Raji (cell line): Measurements from ENCODE around the gene IRAG1.

ENCODE experiments used
- POLR2A ChIP-seq: IDR thresholded peaks from 2 replicates; pipeline ENCODE4 v1.6.1; 2011; ENCODE audit warnings: low read depth, low read length, control low read depth; ENCODE audit not compliant: insufficient read depth

IRAG1 gene

DNA sequence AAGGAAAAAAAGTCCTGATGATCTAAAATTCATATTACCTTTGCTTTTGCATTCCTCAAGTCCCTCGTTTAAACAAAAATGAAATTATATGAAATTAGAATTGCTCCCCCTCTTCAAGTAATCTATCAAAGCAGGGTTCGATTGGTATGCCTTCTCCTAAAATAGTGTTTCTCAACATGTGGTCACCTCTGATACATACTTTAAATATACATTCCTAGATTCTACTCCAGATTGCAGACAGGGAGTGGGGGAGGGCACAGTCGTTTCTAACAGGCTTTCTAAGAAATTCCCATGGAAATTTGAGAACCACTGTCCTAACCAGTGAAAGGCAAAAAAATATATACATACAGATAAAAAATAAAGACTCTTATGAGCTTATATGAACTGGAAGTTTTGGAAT, 22.6 kb upstream of the IRAG1 start:
- TF ChIP-seq POLR2A, result no peak

DNA sequence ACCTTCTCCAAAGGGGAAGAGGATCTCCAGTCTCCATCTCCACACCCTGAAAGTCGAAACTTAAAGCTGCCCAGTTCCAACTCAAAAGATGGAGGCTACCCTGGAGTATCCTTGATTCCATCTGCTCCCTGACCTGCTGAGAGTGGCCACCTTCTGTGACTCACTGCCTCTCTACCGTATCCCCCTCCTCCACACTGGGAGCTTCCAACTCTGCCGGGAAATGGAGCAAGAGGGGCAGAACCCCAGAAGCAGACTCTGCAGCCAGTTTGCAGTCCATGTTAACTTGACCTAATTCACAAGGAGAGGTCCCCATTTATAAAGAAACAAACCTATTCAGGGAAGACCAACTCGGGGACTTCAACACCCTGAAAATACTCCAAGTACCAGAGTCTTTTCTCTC, 22.0 kb upstream of the IRAG1 start:
- no peak for TF ChIP-seq POLR2A

DNA sequence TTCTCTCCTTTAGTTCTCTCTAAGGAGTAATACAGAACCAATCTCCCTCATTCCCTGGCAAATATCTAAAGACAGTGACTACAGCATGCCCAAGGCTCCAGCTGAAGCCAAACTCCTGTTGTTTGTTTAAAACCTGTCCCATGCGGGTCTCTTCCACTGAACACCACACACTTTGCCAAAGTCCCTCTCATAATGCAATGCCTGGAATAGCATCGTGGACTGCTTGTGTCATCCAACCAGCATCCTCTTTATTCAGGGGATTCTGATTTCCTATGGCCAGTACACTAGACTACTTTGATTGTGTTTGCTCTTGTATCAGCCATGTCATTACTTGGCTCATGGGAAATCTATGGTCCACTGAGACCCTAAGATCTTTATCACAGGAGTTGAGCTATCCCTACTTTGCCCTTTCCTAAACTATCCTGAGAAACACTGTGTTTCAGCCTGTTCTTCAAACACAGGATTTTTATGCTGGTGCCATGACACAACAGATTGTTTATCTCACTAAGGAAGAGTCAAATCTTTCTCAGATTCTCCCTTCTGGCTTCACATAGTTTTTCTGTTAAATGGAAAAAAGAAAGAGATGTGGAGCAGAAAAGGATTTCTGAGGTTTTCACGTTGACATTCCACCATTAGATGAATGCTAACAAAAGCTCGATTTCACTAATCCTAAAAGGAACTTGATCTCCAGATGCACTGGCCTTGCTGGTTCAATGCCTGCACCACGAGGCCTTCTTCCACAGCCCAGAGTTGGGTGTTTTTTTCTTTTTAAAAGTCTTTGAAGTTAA, 15.9 kb upstream of the IRAG1 start:
- no peak for TF ChIP-seq POLR2A

DNA sequence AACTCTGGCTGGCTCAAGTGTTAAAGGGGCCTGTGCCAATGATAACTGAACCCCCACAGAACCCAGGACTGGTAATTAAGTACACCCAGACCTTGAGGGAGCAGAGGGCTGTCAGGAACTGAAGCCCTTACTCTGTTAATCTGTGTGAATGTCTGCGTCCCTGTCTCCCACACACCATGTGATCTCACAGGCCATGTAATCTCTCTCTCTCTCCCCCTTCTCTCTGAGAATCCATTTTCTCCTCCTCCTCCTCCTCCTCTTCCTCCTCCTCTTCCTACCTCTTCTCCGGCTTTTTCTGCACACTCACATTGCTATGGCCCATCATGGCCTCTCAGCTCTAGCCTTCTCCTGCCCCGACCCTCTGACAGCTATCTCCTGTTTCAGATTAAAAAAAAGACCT, 14.6 kb upstream of the IRAG1 start:
- TF ChIP-seq POLR2A, result no peak

DNA sequence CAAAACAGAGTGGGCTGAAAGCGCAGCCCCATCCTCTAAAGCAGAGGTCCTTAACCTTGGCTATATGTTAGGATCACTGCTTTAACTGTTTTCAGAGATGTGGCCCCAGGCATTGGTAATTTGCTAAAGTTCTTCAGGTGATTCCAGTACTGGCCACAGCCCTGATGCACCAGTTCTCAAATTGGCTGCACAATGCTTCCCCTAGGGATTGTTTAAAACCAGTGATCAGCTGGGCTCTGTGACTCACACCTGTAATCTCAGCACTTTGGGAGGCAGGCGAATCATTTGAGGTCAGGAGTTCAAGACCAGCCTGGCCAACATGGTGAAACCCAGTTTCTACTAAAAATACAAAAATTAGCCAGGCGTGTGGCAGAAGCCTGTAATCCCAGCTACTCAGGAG, 8.4 kb upstream of the IRAG1 start:
- no peak for TF ChIP-seq POLR2A

DNA sequence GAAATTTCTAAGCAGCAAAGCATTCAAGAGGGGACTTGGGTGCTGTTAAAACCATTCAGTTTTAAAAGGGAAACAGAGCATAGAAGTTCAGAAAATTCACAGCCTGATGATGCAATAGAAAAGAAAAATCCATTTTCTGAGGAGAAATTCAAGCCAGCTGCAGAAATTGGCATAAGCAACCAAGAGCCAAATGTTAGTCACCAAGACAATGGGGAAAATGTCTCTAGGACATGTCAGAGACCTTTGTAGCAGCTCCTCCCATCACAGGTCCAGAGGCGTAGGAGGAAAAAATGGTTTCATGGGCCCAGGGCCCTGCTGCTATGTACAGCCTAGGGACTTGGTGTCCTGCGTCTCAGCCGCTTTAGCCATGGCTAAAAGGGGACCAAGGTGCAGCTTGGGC, 5.5 kb upstream of the IRAG1 start:
- no peak for TF ChIP-seq POLR2A

DNA sequence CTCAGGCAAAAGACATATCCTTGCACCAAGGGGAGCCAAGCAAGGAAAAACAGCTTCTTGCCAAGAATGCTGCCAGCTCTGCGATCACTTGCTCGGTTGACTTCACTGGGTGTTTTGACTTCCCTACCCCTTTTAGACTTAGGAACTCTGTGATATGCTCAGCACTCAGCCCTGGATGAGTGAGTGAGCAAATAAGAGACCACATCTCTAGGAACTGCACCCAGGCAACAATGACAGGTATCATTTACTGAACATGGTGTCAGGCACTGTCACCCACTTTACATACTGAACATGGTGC, 3.7 kb upstream of the IRAG1 start:
- no peak for TF ChIP-seq POLR2A

DNA sequence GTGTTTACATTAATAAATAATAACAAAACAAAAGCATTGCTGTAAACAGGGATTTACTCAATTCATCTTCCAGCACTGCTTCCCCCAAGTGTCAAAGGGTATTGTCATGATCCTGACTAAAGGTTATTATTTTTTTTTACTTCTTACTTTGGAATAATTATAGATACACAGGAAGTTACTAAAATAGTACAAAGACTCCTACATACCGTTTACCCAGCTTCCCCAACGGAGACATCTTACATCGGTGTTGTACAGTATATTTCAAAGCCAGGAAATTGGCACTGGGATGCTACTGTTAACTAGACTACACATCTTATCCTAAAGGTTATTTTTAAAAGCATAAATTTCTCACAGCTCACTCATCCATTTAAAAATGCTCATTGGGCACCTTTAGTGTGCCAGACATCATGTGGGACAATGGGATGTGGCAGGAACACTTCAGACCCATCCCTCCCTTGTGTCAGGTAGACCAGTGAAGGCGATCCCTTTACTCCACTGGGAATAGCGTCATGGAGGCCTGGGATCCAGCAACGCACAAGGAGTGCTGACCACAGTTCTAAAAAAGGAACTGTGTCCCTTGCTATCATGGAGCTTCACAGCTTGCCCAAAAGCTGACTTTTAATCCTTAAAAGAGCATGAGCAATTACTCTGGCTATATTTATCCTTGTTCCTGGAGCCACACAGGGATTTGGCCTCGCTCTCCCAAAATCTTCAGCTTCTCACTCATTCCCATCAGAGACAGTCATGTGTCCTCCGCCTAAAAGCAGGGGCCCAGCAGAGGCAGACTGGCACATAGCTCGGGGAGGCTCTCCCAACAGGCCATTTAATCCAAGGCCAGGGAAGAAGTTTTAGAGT, 3.1 kb upstream of the IRAG1 start:
- TF ChIP-seq POLR2A, result no peak

DNA sequence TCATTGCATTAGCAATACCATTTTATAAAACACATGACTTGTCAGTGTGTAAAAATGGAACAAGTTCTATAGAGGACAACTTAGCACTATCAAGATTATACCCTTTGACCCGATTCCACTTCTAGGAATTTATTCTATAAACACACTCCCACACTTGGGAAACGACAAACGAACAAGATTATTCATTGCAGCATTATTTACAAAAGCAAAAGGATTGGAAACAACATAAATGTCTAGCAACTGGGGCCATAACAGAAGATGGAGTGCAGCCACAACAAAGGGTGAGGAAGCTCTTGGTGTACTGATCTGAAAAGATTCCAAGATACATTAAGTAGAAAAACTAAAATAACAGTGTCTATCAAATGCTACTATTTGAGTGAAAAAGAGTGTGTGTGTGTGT, 2.3 kb upstream of the IRAG1 start:
- no peak for TF ChIP-seq POLR2A

DNA sequence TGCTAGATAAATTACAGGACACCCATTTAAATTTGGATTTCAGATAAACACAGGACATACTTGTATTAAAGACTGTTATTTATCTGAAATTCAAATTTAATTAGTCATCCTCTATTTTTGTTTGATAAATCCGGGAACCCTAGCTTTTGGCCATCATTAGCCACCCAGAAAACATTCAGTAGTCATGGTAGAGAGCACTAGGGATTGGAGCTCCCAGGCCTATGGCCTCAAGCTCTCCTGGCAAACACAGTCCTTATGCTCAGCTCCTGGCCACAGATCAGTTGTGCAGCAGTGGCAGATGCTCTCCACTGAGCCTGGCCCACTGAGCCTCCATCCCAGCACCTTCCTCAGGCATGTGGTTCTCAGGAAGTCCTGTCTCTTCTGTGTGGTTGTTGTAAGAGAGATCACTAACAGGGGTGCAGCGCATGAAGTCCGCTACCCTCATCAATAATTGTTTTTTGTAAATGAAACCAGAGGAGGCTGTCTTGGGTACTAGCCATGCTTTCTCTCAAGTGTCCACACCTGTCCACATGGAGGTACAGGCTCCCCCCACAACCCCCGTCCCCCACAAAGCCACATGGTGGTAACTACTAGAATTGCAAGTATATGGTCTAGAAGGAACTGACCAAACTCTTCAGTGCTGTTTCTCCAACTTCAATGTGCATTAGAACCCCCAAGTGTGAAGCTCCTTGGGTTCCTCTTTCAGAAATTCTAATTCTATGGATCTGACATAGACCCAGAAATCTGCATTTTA, 1.1 kb upstream of the IRAG1 start:
- no peak for TF ChIP-seq POLR2A

DNA sequence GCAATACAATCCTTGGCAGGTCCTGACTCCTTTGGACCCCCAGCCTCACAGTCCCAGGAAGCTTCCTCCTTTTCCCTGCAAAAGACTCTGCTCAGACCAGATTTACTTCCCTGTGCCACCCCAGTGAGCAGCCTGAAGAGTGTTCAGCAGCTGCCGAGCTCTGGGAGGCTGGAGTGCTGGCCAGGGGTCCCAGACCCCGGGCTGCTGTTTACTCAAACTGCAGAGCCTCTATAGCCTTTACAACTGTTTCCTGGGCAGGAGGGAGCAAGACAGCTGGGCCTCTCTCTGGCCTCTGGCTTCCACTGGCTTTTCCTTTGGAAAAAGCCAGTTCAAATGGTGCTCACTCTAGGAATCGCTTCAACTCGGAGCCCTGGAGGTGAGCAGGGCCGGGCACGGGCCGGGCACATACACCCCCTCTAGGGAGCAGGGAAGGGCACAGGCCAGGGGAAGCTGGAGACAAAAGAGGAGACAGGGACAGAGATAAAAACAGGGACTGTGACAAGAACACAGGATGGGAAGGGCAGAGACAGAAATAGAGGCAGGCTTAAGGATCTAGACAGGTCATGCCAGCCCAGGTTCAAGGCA, 932 bp downstream of the IRAG1 start:
- TF ChIP-seq POLR2A, result no peak

DNA sequence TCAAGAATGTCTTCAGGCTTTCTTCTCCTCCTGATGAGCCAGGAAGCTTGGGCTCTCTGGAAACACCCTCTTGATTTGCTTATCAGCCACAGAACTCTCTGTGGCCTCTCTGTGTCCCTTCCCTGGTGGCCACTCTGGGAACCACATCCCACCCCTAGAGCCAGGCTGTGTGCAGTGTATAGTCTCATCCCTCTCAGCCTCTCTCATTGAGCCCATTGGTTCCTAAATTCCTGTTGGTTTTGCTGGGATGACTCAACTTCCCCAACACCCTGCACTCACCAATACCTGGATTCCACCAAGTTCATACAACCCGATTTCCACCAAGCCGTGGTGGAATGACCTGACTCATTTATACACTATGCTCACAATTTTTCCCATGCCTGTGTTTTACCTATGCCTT, 5.2 kb downstream of the IRAG1 start:
- TF ChIP-seq POLR2A, result no peak

DNA sequence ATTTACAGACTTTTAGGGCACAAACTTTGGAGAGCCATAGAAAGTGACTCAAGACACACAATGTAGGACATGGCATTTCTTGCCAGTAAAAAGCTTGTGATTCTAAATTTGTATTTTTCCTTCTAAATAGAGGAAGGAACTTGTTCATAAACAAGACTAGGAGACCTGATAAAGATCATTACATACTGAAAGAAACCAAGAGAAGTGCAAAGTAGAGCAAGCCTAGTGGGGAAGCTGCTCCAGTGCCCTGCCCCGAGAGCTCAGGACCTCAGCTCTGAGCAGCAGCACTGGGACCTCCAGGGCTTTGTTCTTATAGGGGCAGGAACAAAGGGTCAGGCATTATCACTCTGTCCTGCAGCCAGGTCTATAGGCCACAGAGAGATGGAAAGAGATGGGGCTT, 7.2 kb downstream of the IRAG1 start:
- TF ChIP-seq POLR2A, result no peak

DNA sequence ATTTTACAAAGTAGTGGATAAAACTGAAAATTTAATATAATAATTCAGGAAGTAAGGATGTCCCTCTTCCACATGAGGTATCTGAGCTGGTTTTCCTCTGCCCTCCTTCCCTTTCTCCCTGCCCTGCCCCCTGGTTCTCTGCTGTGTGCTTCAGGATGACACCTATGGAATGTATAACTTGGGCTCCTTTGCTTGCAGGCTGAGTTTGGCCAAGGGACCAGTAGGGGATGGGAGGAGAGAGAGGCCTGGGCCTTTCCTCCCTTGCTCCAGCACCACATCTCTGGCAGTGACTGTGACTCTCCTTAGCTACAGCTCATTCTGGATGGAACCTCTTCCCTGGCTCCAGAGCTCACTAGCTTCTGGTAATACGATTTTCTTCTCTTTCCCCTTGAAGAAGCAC, 10.1 kb downstream of the IRAG1 start:
- no peak for TF ChIP-seq POLR2A

DNA sequence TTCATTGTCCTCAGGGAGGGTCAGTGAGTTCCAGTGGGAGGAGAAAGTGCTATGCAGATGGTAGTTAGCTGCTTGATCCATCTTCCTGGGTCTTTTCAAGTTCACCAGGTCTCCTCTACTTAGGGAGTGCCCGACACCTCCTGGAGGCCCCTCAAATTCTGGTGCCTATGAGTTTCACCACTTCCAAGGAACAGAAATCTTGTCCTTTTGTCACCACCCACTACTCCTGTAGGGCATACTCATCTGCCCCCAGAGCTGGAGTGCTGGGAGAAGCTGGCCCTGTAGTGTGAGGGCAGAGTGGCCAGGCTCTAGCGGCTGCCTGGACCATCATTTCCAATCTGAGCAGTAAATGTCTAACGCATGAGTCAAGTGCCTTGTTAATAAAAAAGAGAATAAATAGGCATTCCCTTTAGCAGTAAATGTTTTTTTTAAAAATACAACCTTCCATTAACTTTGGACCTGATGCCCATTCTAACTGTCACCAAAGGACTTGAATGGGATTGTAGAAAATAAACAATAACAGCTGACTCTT, 12.5 kb downstream of the IRAG1 start:
- no peak for TF ChIP-seq POLR2A
